Middle frontal gyrus (tissue), 1 donor: ENCODE data around the gene PLK4.
A peak's percentile ranks its signal among the peaks of the same experiment; 100 is the strongest.
"Not testable (repeated sequence)": the region's sequence is repeated elsewhere in the genome, so short reads cannot be mapped to it uniquely, and the experiment has no call there.

Experiments
- DNase-seq: peaks from one replicate; pipeline ENCODE4 v3.0.0-alpha.2; 2015; ENCODE audit warnings: low spot score; ENCODE audit errors: extremely low spot score

Gene PLK4

DNA sequence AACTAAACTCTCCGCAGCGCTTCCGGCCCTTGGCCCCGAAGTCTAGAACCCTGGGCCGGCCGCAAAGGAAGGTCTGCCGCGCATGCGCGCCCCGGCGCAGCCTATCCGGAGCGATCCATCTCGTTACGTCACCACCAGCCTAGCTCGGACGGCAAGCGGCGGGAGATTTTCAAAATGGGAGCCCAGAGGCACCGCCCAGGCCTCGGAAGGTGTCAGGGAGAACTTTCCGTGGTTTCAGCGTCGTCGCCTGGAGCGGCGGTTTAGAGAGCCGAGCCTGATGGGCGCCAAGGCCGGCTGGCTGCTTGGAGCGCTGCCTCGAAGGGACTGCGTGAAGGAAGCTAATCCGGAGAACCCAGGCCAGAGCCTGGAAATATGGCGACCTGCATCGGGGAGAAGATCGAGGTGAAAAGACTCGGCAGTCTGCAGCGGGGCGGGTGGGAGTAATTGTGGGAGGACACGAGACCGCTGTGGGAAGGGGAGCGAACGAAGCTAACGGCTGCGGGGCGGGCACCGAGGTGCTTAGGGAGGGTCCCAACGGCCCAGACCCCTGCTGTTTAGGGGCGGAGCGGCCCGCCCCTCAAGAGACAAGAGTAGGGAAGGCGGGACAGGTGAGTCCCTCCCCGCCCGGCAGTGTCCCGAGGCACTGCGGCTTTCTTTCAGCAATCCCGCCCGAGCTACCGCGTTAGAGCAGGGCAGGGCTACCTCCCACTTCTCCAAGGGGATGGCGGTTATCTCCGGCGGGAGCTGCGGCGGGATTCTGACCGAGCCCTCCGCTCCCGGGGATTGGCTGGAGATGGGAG is at the start of gene PLK4:
TSS of gene PLK4 (plus strand) at position 131 of the 800 bp plus-strand sequence. CDS start at position 373, 242 bp downstream.
- DNase-seq: peak; percentile 88

DNA sequence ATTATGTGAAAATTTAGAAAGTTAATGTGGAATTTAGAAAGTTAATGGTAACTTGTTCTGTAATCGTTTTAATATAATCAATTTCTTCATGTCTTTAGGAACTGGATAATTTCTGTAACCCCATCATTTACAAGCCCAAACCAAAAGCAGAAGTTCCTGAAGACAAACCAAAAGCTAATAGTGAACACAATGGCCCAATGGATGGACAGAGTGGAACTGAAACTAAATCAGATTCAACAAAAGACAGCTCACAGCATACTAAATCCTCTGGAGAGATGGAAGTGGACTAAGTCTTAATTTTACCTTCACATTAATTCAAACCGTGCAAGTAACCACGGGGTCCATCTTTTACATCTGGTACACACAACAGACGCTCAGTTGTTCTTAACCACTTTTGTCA is 48.1 kb upstream of the PLK4 start:
- no peak for DNase-seq

DNA sequence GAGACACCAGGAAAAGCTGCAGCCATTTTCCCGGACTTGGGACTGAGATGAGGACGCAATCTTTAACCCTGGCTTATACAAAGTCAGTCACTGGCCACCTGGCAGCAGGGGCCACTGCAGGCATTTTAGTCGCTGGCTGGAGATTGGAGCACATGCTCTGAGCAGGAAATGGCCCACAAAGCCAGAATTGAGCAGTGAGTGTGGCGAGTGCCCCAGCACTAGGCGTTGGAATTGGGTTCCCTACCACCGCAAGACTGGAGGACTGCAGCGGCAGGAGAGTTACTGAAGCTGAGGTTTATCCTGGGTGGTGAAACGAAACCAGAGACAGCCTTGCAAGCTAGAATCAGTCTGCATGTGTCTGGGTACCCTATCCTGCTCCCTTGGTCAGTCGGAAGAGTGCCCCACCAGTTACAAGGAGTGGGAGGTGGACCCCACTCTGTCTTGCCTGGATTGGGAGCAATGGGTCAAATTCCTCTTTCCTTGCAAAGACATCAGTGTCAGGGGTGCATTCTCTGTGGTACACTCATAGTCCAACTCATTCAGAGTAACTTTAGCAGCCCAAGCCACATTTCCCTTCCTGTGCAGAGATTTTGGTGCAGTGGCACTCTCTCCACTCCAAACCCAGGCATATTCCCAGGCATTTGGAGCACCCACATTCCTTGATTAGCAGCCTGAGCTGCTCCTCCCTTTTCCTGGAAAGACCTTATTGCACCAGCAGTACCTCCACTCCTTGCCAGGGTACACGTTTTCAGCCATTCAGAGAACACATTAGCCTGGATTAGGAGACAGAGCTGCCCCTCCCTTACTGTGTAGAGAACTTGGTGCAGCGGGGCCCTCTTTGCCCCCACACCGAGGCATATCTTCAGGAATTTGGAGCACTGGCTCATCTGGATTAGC is 36.7 kb upstream of the PLK4 start:
- DNase-seq: no peak

DNA sequence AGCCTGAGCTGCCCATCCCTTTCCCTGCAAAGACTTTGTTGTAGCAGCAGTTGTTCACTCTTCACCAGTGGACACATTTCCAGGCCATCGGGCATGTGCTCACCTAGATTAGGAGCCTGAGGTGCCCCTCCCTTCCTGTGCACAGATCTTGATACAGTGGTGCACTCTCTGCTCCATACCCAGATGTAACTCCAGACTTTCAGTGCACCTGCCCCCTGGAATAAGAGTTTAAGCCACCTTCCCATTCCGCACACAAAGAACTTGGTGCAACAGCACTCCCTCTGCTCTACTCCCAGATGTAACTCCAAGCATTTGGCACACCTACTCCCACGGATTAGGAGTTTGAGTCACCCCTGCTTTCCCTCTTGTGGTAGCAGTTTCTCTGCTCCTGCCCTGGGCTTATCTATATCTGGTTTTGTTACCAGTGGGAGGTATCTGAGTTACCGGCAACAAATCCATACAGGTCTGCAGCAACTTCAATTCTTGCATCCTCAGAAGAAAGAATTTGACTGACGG is 36.0 kb upstream of the PLK4 start:
- no peak for DNase-seq

DNA sequence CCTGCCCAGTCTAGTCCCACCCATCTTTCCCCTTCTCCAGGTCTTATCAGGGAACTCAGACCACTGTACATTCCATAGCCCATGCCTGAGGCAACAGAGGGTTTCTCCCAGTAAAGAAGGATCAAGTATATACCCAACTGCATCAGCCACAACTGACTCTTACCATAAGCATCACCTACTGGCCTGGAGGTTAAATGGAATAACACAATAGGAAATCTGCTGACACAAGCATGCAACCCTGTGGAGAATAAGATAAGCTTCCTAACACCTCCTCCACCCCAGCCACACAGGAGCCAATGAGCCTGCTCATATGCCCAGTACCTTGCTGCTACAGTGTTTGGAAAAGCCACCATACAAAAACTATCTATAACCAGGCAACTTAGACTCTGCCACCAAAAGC is 34.6 kb upstream of the PLK4 start:
- DNase-seq: no peak

DNA sequence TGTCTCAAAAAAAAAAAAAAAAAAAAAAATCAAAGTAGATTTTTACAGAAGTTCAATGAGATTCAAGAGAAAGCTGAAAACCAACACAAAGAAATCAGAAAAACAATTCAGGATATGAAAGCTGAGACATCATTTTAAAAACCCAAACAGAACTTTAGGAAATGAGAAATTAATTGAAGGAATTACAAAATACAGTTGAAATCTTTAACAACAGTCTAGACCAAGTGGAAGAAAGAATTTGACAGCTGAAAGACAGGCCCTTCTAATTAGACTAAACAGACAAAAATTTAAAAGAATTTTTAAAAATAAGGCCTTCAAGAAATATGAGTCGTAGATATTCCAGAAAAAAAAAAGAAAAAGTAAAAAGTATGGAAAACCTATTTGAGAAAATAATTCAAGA is 33.9 kb upstream of the PLK4 start:
- DNase-seq: no peak

DNA sequence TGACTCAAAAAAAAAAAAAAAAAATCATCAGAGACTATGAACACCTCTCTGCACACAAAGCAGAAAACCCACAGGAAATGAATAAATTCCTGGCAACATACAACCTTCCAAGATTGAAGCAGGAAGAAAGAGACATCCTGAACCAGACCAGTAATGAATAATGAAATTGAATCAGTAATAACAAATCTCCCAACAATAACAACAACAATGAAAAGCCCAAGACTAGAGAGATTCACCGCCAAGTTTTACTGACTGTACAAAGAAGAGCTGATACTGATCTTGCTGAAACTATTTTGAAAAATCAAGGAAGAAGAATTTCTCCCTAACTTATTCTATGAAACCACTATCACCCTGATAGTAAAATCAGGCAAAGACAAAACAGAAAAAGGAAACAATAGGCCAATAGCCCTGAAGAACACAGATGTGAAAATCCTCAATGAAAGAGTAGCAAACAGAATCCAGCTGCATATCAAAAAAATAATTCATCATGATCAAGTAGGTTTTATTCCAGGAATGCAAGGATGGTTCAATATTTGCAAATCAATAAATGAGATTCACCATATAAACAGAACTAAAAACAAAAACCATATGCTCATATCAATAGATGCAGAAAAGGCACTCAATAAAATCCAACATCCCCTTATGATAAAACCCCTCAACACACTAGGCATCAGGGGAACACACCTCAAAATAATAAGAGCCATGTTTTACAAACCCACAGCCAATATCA is 31.0 kb upstream of the PLK4 start:
- no peak for DNase-seq

DNA sequence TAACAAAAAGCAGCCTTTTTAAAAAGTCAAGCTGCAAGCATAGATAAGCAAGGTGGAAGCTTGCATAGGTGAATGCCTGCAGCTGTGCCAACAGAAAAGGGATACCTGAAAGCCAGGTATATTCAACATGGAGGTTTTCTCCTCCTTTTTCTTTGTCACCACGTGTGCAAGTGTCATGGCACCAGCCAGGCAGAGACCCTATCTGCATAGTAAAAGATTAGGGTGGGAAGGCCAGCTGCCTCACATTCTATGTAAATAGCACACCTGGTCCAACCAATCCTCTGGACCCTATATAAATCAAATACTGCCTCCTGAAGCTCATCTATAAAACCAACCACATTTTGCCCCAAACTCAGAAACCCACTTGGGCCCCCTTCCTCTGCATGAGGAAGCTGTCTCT is 28.0 kb upstream of the PLK4 start:
- no peak for DNase-seq

DNA sequence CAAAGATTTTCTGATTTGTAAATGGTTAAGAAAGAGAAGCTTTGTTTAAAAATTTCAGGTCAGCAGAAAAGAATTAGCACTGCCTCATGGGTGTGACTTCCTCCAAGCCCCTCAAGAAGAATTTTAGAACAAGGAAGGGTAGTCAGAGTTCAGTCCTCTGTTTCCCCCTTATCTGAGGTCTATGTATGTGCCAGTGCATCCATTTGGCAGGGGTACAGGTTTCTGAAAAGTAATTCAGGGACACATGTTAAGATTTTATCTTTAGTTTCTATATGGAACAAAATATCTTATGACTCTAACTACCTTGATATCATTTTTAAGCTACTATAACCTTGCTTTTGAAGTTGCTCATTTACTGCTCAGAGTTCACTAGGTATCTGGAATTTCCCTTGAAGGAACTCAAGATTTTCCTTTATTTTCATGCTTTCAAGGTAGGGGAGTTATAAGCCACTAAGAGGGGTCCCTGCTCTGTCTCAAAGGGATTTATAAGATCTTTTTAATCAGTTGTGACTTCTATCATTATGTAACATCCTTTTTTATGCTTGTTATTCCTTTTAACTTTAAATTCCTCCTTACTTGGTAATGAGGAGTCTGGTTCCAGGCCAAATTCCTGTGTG is 24.4 kb upstream of the PLK4 start:
- DNase-seq: no peak

DNA sequence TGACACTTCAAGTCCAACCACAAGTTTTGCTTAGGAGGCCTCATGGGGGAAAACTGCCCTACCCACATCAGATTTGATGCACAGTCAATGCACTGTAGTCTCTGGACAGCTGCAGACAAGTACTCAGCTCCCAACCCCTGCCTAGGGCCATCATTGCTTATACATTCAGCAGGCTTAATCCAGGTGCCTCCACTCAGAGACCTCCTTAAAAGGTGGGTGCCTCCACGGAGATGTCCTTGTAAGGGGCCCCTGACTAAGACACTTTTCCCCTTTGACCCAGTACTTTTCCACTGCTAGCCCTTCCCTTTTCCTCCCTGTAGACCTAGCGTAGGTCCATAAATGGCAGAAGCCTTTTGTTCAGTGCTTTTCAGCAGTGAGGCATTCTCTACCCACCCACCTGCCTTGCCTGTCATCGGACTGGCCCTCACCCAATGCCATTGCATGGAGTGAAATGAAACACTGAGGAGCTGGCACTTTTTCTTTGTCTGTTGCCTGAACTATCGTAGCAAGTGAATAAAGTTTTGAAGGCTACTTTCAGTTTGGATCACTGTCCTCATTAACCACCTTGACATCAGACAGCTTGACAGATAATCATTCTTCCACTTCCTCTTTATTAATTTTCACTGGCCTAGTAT is 23.8 kb upstream of the PLK4 start:
- DNase-seq: no peak

DNA sequence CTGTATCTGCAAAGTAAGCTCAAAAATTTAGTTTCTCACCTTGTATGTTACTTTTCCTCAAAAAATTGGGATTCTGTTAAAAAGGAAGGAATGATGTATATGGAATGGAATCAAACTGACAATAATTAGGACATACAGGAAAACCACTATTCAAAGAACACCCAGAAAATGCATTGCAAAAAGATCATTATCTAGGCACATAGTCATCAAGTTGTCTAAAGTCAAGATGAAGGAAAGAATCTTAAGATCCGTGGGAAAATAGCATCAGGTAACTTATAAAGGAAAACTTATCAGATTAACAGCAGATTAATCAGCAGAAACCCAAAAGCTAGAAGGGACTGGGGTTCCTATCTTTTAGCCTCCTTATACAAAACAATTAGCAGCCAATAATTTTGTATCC is 23.1 kb upstream of the PLK4 start:
- no peak for DNase-seq

DNA sequence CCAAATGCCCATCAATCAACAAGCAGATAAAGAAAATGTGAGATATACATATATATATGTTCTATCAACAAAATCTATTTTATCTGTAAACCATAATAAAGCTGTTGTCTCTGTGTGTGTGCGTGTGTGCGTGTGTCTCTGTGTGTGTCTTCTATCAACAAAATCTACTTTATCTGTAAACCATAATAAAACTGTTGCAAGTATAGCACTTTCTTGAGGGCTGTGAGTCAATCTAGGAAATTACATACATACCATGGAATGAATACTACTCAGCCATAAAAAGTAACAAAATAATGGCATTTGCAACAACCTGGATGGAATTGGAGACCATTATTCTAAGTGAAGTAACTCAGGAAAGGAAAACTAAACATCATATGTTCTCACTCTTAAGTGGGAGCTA is 12.5 kb upstream of the PLK4 start:
- DNase-seq: no peak

DNA sequence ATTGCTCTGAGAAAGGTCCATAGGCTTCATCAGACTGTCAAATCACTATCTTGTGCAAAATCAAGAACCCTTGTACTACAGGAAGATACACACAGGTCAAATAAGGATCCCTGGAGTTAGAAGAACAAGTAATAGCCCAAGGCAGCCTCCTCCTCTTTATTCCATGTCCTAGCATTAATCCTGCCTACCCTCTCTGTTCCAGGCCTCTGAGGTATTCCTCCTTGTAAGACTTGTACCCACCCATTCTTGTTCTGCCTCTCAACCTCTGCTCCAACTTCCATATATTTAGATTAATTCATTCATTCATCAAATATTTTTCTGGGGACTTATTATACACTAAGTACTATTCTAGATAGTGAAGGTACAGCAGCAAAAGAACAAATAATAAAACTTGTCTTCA is 10.4 kb upstream of the PLK4 start:
- no peak for DNase-seq

DNA sequence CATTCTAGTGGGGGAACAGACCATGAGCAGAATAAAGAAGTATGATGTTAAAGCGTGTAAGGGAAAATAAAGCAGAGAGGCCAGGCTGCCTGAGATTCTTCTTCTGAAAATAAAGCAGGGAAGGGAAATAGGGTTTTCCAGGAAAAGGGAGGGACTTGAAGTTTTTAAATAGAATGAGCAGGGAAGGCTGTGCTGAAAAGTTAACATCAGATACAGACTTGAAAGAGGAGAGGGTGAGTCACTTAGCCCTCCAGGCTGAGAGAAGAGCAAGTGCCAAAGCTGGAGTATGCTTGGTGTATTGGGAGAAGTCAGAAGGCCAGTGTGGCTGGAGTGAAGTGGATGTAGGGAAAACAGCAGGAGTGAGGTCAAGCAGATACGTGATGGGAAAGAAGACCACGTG is 10.0 kb upstream of the PLK4 start:
- no peak for DNase-seq

DNA sequence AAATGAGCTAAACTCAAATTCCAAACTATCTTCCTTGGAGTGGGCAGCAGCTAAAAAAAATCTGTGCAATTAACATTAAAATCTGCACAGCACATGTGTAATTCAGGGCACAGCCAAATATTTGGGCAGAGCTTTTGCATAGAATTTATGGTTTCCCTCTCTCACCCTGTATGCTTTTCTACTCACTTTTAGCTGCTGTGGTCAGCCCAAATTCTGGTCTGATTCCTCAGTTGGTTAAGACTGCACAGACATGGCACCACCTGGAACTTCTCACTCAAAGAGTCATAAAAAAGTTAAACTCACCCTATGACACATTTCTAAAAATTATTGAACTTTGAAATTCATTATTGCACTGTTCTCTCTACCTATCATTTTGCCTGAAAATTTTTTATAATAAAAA is 4.9 kb upstream of the PLK4 start:
- DNase-seq: no peak

DNA sequence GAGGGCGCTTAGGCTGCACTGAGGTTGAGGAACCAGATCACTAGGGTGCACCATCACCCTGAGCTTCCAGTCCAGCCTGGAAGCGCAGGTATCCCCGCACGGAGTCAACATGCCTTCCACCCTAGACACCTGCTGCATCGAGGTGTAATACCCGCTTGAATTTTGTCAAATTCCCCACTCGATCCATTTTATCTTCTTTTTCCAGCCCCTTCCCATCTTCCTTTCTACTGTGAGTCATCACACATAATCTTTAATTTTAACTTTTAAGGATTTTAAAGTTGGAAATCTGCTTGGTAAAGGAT is 821 bp downstream of the PLK4 start:
- no peak for DNase-seq

DNA sequence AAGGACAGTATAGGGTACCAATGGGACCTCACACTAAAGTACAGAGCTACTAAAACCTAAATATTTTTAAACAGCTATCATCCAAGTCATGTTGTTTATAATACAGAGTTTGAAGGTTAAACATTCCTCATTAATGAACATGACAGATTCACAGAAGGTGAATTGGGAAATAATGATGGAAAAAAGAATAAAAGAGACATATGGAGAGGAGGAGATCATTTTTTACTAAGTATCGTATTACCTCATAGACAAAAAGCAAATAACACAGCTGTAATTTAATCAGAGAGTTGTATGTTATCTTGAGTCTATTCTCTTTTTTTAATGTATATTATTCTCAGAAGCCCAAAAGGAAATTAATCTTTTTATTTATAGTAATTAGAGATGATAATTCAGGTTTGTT is 7.9 kb downstream of the PLK4 start:
- no peak for DNase-seq

DNA sequence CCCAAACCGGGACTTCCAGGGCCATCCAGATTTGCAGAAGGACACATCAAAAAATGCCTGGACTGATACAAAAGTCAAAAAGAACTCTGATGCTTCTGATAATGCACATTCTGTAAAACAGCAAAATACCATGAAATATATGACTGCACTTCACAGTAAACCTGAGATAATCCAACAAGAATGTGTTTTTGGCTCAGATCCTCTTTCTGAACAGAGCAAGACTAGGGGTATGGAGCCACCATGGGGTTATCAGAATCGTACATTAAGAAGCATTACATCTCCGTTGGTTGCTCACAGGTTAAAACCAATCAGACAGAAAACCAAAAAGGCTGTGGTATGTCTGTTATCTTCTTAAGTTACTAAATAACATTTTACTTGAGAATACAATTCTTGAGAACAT is 9.2 kb downstream of the PLK4 start:
- DNase-seq: no peak

DNA sequence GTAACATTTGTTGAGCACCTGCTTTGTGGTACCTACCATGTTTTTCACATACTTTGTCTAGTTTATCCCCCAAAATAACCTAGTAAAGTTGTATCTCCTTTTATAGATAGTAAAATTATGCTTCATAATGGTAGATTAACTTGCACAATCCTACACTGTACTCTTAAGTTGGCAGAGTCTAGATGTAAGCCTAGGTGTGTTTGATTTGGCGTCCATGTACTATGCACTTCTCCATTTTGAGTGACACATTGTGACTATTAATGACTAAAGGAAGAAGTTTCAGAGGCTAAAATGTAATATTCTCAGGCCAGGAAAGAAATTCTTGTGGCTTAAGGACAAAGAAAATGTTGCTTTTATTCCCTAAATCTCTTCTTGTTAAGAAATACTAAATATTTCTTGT is 15.4 kb downstream of the PLK4 start:
- no peak for DNase-seq

DNA sequence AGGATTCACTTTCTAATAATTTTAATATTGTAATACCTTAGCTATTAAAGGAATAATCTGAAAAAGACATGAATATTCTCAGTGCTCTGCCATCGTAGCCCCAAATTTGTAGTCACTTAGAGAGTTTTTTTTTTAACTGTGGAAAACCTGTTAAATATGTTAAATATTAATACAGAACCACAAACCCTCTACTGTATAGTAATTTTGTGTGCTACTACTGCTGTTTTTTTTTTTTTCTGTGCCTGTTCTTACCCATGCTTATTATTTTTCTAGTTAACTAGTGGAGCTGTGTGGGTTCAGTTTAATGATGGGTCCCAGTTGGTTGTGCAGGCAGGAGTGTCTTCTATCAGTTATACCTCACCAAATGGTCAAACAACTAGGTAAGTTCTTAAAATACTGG is 15.8 kb downstream of the PLK4 start:
- no peak for DNase-seq

DNA sequence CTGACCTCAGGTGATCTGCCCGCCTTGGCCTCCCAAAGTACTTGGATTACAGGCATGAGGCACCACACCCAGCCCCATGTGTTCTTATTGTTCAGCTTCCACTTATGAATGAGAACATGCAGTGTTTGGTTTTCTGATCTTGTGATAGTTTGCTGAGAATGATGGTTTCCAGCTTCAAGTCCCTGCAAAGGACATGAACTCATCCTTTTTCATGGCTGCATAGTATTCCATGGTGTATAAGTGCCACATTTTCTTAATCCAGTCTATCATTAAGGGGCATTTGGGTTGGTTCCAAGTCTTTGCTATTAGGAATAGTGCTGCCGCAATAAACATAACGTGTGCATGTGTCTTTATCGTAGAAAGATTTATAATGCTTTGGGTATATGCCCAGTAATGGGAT is 19.0 kb downstream of the PLK4 start:
- not testable (repeated sequence) for DNase-seq
